Measurements from ENCODE around the gene PNPLA2.

GRCh38 chr11:789943-790342 is 28.8 kb upstream of the PNPLA2 start, which contains the start of gene CEND1:
- TF ChIP-seq CTCF (IDR thresholded peaks at IDR 0.05) (no peak), POLR2AphosphoS5 (IDR thresholded peaks at IDR 0.05) (peak in 1 of 2 donors; percentile 24), POLR2A (IDR thresholded peaks at IDR 0.05; ENCODE audit: low read depth) (no peak), EP300 (IDR thresholded peaks at IDR 0.05) (no peak)

Data from esophagus muscularis mucosa (tissue), 4 donors.